Mononuclear cell (primary cell): ENCODE data around the gene CPA5. TPM values are rescaled to one million over a fixed set of nuclear protein-coding genes. Genes with fewer than 3 reads are reported as not detected.

Experiments
- H3K27me3 ChIP-seq: 2 replicates; pipeline ENCODE4 v1.6.0; 2011; ENCODE audit warnings: low read length, control low read depth; ENCODE audit not compliant: insufficient read depth
- H3K4me1 ChIP-seq: 2 replicates; pipeline ENCODE4 v1.5.1; 2011; ENCODE audit warnings: mild to moderate bottlenecking, low read length, control low read depth; ENCODE audit not compliant: insufficient read depth
- H3K4me3 ChIP-seq: 2 replicates; pipeline ENCODE4 v1.5.1; 2011; ENCODE audit warnings: mild to moderate bottlenecking, low read length, moderate library complexity
- H3K9me3 ChIP-seq: 2 replicates; pipeline ENCODE4 v1.5.1; 2011; ENCODE audit warnings: low read depth, mild to moderate bottlenecking, control low read depth, low read length
- total RNA-seq: library from RNA; depleted of rRNA; stranded (reverse); fragments of >200 nt; gene quantifications from one replicate; pipeline ENCODE4 v1.2.3, GENCODE V29; 2012

Gene CPA5
- total RNA-seq = not detected

GRCh38 chr7:130344271-130344866, at the start of gene CPA5:
TSS of gene CPA5 (plus strand) at chr7:130344816. CDS start at chr7:130346486, 1,670 bp downstream.
- H3K4me3 ChIP-seq = no peak within 1 kb of the TSS
- no peaks in the 10 kb centered on the region for H3K9me3 ChIP-seq
- H3K27me3 ChIP-seq = no peaks in the 10 kb centered on the region
- no peaks in the 10 kb centered on the region for H3K4me1 ChIP-seq

GRCh38 chr7:130296221-130296951, 48.2 kb upstream of the CPA5 start:
- Histone ChIP-seq H3K9me3 (no peaks in the 10 kb centered on the region), H3K4me3 (no peak overlapping the region), H3K4me1 (no peaks in the 10 kb centered on the region), H3K27me3 (no peaks in the 10 kb centered on the region)

GRCh38 chr7:130297628-130298543, 46.7 kb upstream of the CPA5 start:
- Histone ChIP-seq H3K4me1 (no peaks in the 10 kb centered on the region), H3K4me3 (no peak overlapping the region), H3K9me3 (no peaks in the 10 kb centered on the region), H3K27me3 (no peaks in the 10 kb centered on the region)

GRCh38 chr7:130298544-130299326, 45.9 kb upstream of the CPA5 start:
- H3K4me3 ChIP-seq = no peak overlapping the region
- H3K27me3 ChIP-seq = no peaks in the 10 kb centered on the region
- H3K4me1 ChIP-seq = no peaks in the 10 kb centered on the region
- H3K9me3 ChIP-seq = no peaks in the 10 kb centered on the region

GRCh38 chr7:130299866-130300265, 44.8 kb upstream of the CPA5 start:
- Histone ChIP-seq H3K4me3 (no peak overlapping the region), H3K4me1 (no peaks in the 10 kb centered on the region), H3K27me3 (no peaks in the 10 kb centered on the region), H3K9me3 (no peaks in the 10 kb centered on the region)

GRCh38 chr7:130301501-130302020, 43.1 kb upstream of the CPA5 start:
- no peak overlapping the region for H3K4me3 ChIP-seq
- H3K4me1 ChIP-seq = no peaks in the 10 kb centered on the region
- H3K27me3 ChIP-seq = no peaks in the 10 kb centered on the region
- H3K9me3 ChIP-seq = no peaks in the 10 kb centered on the region

GRCh38 chr7:130302649-130303048, 42.0 kb upstream of the CPA5 start:
- H3K4me1 ChIP-seq = no peaks in the 10 kb centered on the region
- no peak overlapping the region for H3K4me3 ChIP-seq
- no peaks in the 10 kb centered on the region for H3K27me3 ChIP-seq
- H3K9me3 ChIP-seq = no peaks in the 10 kb centered on the region

GRCh38 chr7:130303127-130303526, 41.5 kb upstream of the CPA5 start:
- no peaks in the 10 kb centered on the region for H3K27me3 ChIP-seq
- no peaks in the 10 kb centered on the region for H3K4me1 ChIP-seq
- H3K9me3 ChIP-seq = no peaks in the 10 kb centered on the region
- no peak overlapping the region for H3K4me3 ChIP-seq

- H3K4me3 ChIP-seq = no peak overlapping the region
- H3K9me3 ChIP-seq = no peaks in the 10 kb centered on the region
Measured at GRCh38 chr7:130303551-130303950, 41.1 kb upstream of the CPA5 start.

GRCh38 chr7:130303982-130304381, 40.6 kb upstream of the CPA5 start:
- Histone ChIP-seq H3K4me1 (no peaks in the 10 kb centered on the region), H3K9me3 (no peaks in the 10 kb centered on the region), H3K27me3 (no peaks in the 10 kb centered on the region), H3K4me3 (no peak overlapping the region)

More at GRCh38 chr7:130303551-130303950, 41.1 kb upstream of the CPA5 start:
- H3K27me3 ChIP-seq = no peaks in the 10 kb centered on the region
- H3K4me1 ChIP-seq = no peaks in the 10 kb centered on the region

GRCh38 chr7:130304878-130305277, 39.7 kb upstream of the CPA5 start:
- no peaks in the 10 kb centered on the region for H3K4me1 ChIP-seq
- no peak overlapping the region for H3K4me3 ChIP-seq
- H3K9me3 ChIP-seq = no peaks in the 10 kb centered on the region
- H3K27me3 ChIP-seq = no peaks in the 10 kb centered on the region

GRCh38 chr7:130305433-130306042, 39.1 kb upstream of the CPA5 start:
- H3K4me3 ChIP-seq = no peak overlapping the region
- H3K9me3 ChIP-seq = no peaks in the 10 kb centered on the region
- no peaks in the 10 kb centered on the region for H3K4me1 ChIP-seq
- no peaks in the 10 kb centered on the region for H3K27me3 ChIP-seq

- Histone ChIP-seq H3K4me3 (no peak overlapping the region), H3K4me1 (no peaks in the 10 kb centered on the region), H3K27me3 (no peaks in the 10 kb centered on the region), H3K9me3 (no peaks in the 10 kb centered on the region)
Measured at GRCh38 chr7:130309986-130310385, 34.6 kb upstream of the CPA5 start.

- H3K4me1 ChIP-seq = no peaks in the 10 kb centered on the region
- H3K27me3 ChIP-seq = no peaks in the 10 kb centered on the region
- H3K4me3 ChIP-seq = no peak overlapping the region
- H3K9me3 ChIP-seq = no peaks in the 10 kb centered on the region
Measured at GRCh38 chr7:130314305-130314704, 30.3 kb upstream of the CPA5 start.
